ENCODE data around the gene EEF1A2.

The EEF1A2 gene

DNA sequence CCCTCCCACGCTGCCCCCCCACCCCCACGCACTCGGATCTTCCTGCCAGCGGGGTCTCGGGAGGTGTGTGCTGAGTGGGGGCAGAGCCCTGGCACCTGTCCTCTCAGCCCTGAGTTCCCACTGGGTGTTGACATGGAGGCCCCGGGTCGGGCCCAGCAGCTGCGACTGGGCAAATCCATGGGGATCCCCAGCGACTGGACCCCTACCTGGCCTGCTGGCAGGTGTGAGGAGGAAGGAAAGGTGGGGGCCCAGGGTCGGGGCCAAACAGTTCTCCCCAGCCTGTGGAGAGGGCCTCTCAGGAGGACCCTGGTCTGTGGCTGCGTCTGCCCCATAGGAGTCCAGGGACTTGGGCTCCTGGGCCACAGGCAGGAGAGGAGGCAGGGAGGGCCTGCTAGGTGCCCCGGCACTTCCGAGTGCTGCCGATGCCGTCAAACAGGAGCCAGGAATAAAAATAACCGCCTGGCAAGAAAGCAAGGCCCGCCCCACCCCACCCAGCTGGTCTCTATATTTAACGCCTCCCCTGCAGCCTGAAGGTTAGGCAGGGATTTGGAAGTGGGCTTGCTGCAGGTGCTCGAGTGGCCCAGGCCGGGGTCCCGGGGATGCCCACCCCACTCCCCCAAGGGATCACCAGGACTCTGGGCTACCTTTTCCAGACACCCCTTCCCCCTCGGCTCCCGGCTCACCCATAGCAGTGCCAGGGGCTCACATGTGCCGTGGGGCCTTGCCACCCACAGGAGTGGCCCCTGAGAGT, 1.4 kb upstream of the EEF1A2 start:
- DNase-seq (ENCODE audit: low read depth, low spot score), result no peak
- TF ChIP-seq, protein P1, sequence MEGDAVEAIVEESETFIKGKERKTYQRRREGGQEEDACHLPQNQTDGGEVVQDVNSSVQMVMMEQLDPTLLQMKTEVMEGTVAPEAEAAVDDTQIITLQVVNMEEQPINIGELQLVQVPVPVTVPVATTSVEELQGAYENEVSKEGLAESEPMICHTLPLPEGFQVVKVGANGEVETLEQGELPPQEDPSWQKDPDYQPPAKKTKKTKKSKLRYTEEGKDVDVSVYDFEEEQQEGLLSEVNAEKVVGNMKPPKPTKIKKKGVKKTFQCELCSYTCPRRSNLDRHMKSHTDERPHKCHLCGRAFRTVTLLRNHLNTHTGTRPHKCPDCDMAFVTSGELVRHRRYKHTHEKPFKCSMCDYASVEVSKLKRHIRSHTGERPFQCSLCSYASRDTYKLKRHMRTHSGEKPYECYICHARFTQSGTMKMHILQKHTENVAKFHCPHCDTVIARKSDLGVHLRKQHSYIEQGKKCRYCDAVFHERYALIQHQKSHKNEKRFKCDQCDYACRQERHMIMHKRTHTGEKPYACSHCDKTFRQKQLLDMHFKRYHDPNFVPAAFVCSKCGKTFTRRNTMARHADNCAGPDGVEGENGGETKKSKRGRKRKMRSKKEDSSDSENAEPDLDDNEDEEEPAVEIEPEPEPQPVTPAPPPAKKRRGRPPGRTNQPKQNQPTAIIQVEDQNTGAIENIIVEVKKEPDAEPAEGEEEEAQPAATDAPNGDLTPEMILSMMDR (IDR thresholded peaks at IDR 0.05; ENCODE audit: insufficient read depth, low read length, missing control alignments), result no peak
- ChIA-PET POLR2A (no interaction called here), CTCF (no interaction called here)
- H3K4me3 ChIP-seq (ENCODE audit: low read depth, low read length), result no peak overlapping the region

DNA sequence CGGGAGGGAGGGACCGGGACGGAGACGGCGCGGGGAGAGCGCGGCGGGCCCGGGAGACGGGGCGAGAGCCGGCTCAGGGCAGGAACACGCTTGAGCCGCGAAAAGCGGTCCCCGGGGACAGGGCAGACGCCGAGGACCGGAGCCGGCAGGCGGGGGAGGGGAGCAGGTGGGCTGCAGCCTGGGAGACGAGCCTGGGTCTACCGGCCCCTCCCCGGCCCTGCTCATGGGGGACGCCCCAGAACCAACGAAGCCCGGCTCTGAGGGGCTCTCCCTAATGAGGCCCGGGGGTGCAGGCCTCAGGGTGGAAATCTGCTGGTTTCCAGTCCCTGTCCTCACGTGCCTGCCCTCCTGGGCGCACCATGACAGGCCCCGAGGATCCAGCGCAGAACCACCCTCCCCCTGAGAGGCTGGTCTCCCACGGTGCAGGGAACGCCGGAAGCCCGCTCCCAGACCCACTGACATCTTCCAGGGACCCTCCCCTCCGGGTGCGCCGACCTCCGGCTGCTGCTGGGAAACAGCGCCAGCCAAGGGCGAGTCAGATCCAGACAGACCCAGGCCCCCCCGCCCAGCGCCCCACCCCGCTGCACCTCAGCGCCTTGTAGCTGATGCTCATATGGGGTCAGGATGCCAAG, 571 bp upstream of the EEF1A2 start:
- ChIA-PET CTCF (no interaction called here), POLR2A (no interaction called here)
- no peak for DNase-seq (ENCODE audit: low read depth, low spot score)
- no peak overlapping the region for H3K4me3 ChIP-seq (ENCODE audit: low read depth, low read length)
- TF ChIP-seq, protein P1 (IDR thresholded peaks at IDR 0.05; ENCODE audit: insufficient read depth, low read length, missing control alignments), result no peak

DNA sequence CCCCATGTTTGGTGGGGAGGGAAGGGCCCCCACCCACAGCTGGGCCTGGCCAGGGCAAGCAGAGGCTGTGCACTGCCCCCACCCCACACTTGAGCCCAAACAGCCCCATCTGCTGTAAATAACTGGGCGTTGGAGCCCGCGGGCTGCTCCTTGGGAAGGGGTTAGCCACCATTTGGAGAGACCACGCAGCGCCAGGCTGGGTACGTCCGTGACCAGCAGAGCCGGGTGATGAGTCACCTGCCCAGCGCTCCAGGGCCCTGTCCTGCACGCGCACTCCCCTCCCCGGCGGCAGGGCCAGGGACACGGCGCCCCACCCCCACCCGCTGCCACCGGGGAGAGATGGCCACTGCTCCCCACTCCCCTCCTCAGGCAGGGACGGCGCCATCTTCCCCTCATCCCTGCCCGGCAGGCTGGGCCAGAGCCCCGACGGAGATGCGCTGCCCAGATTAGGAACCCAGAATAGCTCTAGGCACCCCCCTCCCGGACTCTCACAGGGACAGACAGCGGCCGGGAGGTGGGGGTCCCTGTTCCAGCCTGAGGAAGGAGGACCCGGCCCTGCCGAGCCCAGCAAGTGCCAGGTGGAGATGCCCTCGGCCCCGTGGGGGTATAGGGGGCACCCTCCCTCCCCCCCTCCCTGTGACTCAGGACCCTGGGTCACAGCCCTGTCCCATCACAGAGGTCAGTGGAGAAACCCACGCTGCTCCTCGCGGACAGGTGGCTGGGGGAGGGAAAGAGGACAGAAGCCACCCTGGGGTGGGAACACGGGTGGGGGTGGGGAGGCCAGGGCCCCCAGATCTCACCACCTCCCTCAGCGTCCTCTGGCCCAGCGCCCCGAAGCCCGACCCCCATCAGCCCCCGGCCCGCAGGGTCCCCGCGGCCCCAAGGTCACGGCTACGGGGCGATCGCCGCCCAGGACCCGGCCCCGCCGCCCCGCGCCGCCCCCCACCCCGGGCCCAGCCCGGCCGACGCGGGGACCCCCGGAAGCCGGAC, 642 bp downstream of the EEF1A2 start:
- no peak overlapping the region for H3K4me3 ChIP-seq (ENCODE audit: low read depth, low read length)
- CTCF ChIA-PET, result interaction anchor here (2.0 to 2.9 kb wide), 5 partner anchors 7 to 474 kb away, joined by 6 to 26 read pairs (median 15); no protein-coding TSS in a partner anchor
- TF ChIP-seq, protein P1 (IDR thresholded peaks at IDR 0.05; ENCODE audit: insufficient read depth, low read length, missing control alignments), result no peak
- POLR2A ChIA-PET, result interaction anchor here (2.1 kb wide), 1 partner anchor 23 kb away, joined by 7 read pairs; the partner anchor contains the start of gene PPDPF
- DNase-seq (ENCODE audit: low read depth, low spot score), result no peak

DNA sequence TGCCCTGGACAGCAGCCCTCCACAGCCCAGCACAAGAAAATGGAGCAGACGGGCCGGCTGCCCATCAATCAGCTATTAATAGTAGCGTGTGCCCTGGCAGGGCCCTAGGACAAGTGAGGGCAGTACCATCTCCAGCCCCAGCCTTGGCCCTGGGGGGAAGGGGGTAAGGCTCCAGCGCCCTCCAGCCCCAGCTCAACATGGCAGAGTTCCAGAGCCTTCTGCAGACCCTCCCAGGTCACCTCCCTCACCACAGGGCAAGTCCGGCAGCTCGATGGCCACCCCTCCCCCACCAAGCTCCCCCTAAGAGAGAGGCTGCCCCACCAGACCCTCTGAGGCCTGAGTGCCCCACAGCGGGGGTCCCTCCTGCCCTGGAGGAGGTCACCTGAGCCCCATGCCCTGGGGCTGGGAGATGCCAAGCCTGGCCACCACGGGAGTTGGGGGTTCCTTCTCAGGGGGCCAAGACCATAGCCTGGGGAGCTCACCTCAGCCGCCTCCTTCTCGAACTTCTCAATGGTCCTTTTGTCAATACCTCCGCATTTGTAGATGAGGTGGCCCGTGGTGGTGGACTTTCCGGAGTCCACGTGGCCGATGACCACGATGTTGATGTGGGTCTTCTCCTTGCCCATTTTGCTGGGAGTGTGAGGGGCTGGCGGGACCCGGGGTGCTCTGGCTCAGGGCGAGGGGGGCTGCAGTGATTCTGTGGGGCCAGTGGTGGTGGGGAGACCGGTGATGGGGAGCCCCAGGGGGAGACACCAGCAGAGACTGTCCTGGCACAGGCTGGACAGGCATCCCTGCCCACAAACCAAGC, 1.5 kb downstream of the EEF1A2 start:
- CTCF ChIA-PET, result interaction anchor here (1.0 to 2.9 kb wide), 25 partner anchors 8 to 630 kb away, joined by 3 to 26 read pairs (median 5); partner anchors contain the start of genes PPDPF, PTK6 and SAMD10
- no peak for DNase-seq (ENCODE audit: low read depth, low spot score)
- no peak overlapping the region for H3K4me3 ChIP-seq (ENCODE audit: low read depth, low read length)
- TF ChIP-seq, protein P1 (IDR thresholded peaks at IDR 0.05; ENCODE audit: insufficient read depth, low read length, missing control alignments), result no peak
- POLR2A ChIA-PET, result interaction anchor here (2.1 kb wide), 1 partner anchor 24 kb away, joined by 7 read pairs; the partner anchor contains the start of gene PPDPF

DNA sequence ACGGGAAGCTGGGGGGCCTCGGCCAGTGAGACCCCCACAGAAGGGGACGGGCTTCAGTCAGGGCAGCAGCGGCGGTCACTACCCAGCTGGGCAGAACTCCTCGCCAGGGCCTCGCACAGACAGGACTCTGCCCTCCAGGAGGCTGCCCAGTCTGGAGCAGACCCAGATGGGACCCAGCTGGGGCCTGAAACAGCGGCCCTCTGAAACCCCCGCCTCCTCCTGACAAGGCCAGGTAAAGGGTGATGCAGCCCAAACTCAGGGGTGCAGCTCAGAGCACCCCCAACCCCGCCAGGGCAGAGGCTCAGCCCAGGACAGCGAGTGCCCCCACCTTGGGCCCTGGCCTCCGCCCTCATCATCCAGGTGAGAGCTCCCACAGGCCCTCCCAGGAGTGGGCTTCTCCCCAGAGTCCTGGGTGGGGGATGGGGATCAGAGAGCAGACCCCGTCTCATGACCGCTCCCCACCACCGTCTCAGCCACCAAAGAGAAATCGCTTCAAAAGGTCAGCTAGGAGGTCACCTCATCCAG, 2.2 kb downstream of the EEF1A2 start:
- no peak overlapping the region; the same call in 1 of the 2 replicates for H3K4me3 ChIP-seq (ENCODE audit: low read depth, low read length)
- ChIA-PET POLR2A (interaction anchor here (2.1 kb wide), 1 partner anchor 24 kb away, joined by 7 read pairs; the partner anchor contains the start of gene PPDPF), CTCF (interaction anchor here (0.7 to 2.9 kb wide), 35 partner anchors 9 to 631 kb away, joined by 3 to 26 read pairs (median 4); partner anchors contain the start of genes PPDPF, PTK6 and SAMD10)
- DNase-seq (ENCODE audit: low read depth, low spot score), result no peak
- TF ChIP-seq, protein P1 (IDR thresholded peaks at IDR 0.05; ENCODE audit: insufficient read depth, low read length, missing control alignments), result no peak
